Measurements from ENCODE around the gene CLEC7A. TPM values are rescaled to one million over a fixed set of nuclear protein-coding genes. Genes with fewer than 3 reads are reported as not detected.

CLEC7A gene
- total and polyA plus RNA-seq, 10 donors, result 7.7 to 111 (median 45.7) TPM

- Histone ChIP-seq H3K4me3 (no peak overlapping the region), H3K4me1 (no peaks in the 10 kb centered on the region), H3K36me3 (peaks cover 0 to 1% (median 0%) of the 10 kb centered on the region in 6 donors), H3K27me3 (replicated peaks in 1 of 7) (no peaks in the 10 kb centered on the region), H3K9me3 (peaks cover 0 to 8% (median 0%) of the 10 kb centered on the region in 8 donors), H3K27ac (no peak overlapping the region)
- DNase-seq, result no peak
- TF ChIP-seq CTCF (IDR thresholded peaks at IDR 0.05 in 8 of 11, conservative IDR thresholded peaks at IDR 0.05 in 3 of 11) (no peak), POLR2A (IDR thresholded peaks at IDR 0.05) (no peak), POLR2AphosphoS5 (IDR thresholded peaks at IDR 0.05) (no peak)
- 89 to 98% (median 91%) methylated on average over 2 of the region's 2 CpGs for WGBS, 5 donors
- intact Hi-C loops (cut with DNase I; ENCODE audit: low total_unique reads), result no loop called here
Observed at GRCh38 chr12:10110256-10110844, 19.6 kb downstream of the CLEC7A start.

- peaks cover 0 to 15% (median 1%) of the 10 kb centered on the region in 8 donors for H3K9me3 ChIP-seq
- H3K27me3 ChIP-seq (replicated peaks in 1 of 7), result peaks cover 0 to 4% (median 0%) of the 10 kb centered on the region in 7 donors
- no peak overlapping the region for H3K27ac ChIP-seq
- intact Hi-C loops (cut with DNase I; ENCODE audit: low total_unique reads), result no loop called here
- H3K4me3 ChIP-seq, result no peak overlapping the region
- H3K4me1 ChIP-seq, result peaks cover 0 to 11% (median 0%) of the 10 kb centered on the region in 6 donors
- no peak for TF ChIP-seq CTCF (IDR thresholded peaks at IDR 0.05 in 8 of 11, conservative IDR thresholded peaks at IDR 0.05 in 3 of 11)
- no peak for TF ChIP-seq POLR2A (IDR thresholded peaks at IDR 0.05)
- TF ChIP-seq POLR2AphosphoS5 (IDR thresholded peaks at IDR 0.05), result no peak
- 44 to 74% (median 63%) methylated on average over 2 of the region's 2 CpGs for WGBS, 5 donors
- no peak for DNase-seq
- no peaks in the 10 kb centered on the region for H3K36me3 ChIP-seq
Observed at GRCh38 chr12:10102322-10102721, 27.7 kb downstream of the CLEC7A start.

- no peaks in the 10 kb centered on the region for H3K36me3 ChIP-seq
- no peak overlapping the region for H3K4me3 ChIP-seq
- DNase-seq, result no peak
- 67 to 97% (median 86%) methylated on average over 1 of the region's 1 CpG for WGBS, 5 donors
- H3K9me3 ChIP-seq, result peaks cover 0 to 15% (median 1%) of the 10 kb centered on the region in 8 donors
- peaks cover 0 to 11% (median 0%) of the 10 kb centered on the region in 6 donors for H3K4me1 ChIP-seq
- TF ChIP-seq POLR2AphosphoS5 (IDR thresholded peaks at IDR 0.05), result no peak
- H3K27me3 ChIP-seq (replicated peaks in 1 of 7), result peaks cover 0 to 4% (median 0%) of the 10 kb centered on the region in 7 donors
- no peak overlapping the region for H3K27ac ChIP-seq
- intact Hi-C loops (cut with DNase I; ENCODE audit: low total_unique reads), result no loop called here
Observed at GRCh38 chr12:10101648-10102220, 28.3 kb downstream of the CLEC7A start.

GRCh38 chr12:10101042-10101579, 28.9 kb downstream of the CLEC7A start:
- no peak for DNase-seq
- Histone ChIP-seq H3K4me1 (peaks cover 0 to 11% (median 0%) of the 10 kb centered on the region in 6 donors), H3K9me3 (peaks cover 0 to 15% (median 1%) of the 10 kb centered on the region in 8 donors), H3K27me3 (replicated peaks in 1 of 7) (peaks cover 0 to 4% (median 0%) of the 10 kb centered on the region in 7 donors), H3K4me3 (no peak overlapping the region), H3K36me3 (no peaks in the 10 kb centered on the region), H3K27ac (no peak overlapping the region)
- TF ChIP-seq CTCF (IDR thresholded peaks at IDR 0.05 in 8 of 11, conservative IDR thresholded peaks at IDR 0.05 in 3 of 11) (no peak), POLR2AphosphoS5 (IDR thresholded peaks at IDR 0.05) (no peak), POLR2A (IDR thresholded peaks at IDR 0.05) (no peak)
- intact Hi-C loops (cut with DNase I; ENCODE audit: low total_unique reads), result no loop called here
- 80 to 86% (median 84%) methylated on average over 4 to 5 of the region's 5 CpGs for WGBS, 5 donors

Data from spleen (tissue), 11 donors.